K562 (cell line): ENCODE measurements around the gene APOA1. TPM values are rescaled to one million over a fixed set of nuclear protein-coding genes. Genes with fewer than 3 reads are reported as not detected.

Experiments
- ATAC-seq: fragments of 200-7000 bp; cut with Tn5 transposase; 3 replicates; pipeline ENCODE4 v1.9.1; 2020; ENCODE audit warnings: moderate library complexity
- BruUV-seq: library from RNA; stranded (reverse); fragments of 400-500 nt; replicated peaks from 2 replicates; lab custom pipeline; 2021; lab: Mats Ljungman, UMichigan
- CTCF ChIA-PET: fragments of 300-600 bp; formaldehyde crosslinking; extraction: SDS; loops from one replicate; lab custom pipeline; 2021; ENCODE audit warnings: low intra/inter-chr PET ratio; lab: Yijun Ruan, JAX
- POLR2A ChIA-PET: fragments of 300-600, 350-650 bp; sonication (Branson Sonifier 250); formaldehyde crosslinking; extraction: SDS; loops from one replicate; lab custom pipeline; 2021; ENCODE audit warnings: antibody characterized with exemption, inconsistent platforms; lab: Yijun Ruan, JAX
- DNase-seq, 4 experiments: peaks; one replicate each; pipeline versions ENCODE4 v3.0.0 to v3.0.0-alpha.2; 2011 to 2018; ENCODE audit warnings: low spot score in 3 of 4, mixed read lengths in 3 of 4; ENCODE audit errors: extremely low read depth in 1 of 4
- FAIRE-seq: peaks from 2 replicates; lab custom pipeline; 2011; peaks lifted over from hg19 to GRCh38; lab: Jason Lieb, UNC
- H2AFZ ChIP-seq: 2 replicates; pipeline ENCODE4 v1.6.0; 2011; ENCODE audit warnings: low read depth, low read length, control low read depth, inconsistent platforms
- H3K27ac ChIP-seq: fragments of 200-600 bp; 3 replicates; pipeline ENCODE4 v1.8.0; 2011; ENCODE audit warnings: low read depth, mild to moderate bottlenecking, control low read depth, inconsistent platforms, low read length, moderate library complexity, mixed read lengths; ENCODE audit errors: extremely low read depth
- H3K27me3 ChIP-seq, 2 experiments: fragments of 300-600 bp in 1 of 2; 2 replicates in 1 of 2; 3 replicates in 1 of 2; pipeline versions ENCODE4 v1.6.0 to v1.8.0; 2011; ENCODE audit warnings: inconsistent platforms in 2 of 2, low read length in 2 of 2, mild to moderate bottlenecking in 1 of 2, mixed read lengths in 1 of 2, moderate library complexity in 1 of 2; ENCODE audit not compliant: control insufficient read depth in 2 of 2, insufficient read depth in 2 of 2
- H3K36me3 ChIP-seq: fragments of 300-600 bp; 3 replicates; pipeline ENCODE4 v1.8.0; 2011; ENCODE audit warnings: mild to moderate bottlenecking, low read length, inconsistent platforms; ENCODE audit not compliant: control insufficient read depth, insufficient read depth
- H3K4me1 ChIP-seq, 2 experiments: fragments of 200-600 bp in 1 of 2; replicated peaks in 1 of 2; 2 replicates in 1 of 2; 3 replicates in 1 of 2; pipeline versions ENCODE4 v1.5.1 to v1.8.0; 2011; ENCODE audit warnings: inconsistent platforms in 2 of 2, low read length in 2 of 2, mild to moderate bottlenecking in 1 of 2, mixed read lengths in 1 of 2, moderate library complexity in 1 of 2; ENCODE audit not compliant: control insufficient read depth in 2 of 2, insufficient read depth in 2 of 2
- H3K4me2 ChIP-seq: 2 replicates; pipeline ENCODE4 v1.6.1; 2011; ENCODE audit warnings: low read length, control low read depth, inconsistent platforms, mixed read lengths; ENCODE audit not compliant: insufficient read depth
- H3K4me3 ChIP-seq: fragments of 200-600 bp; sonication (generic), shearing (Covaris generic); 2 replicates; pipeline ENCODE4 v1.5.1; 2016; ENCODE audit warnings: control low read depth, inconsistent platforms
- H3K79me2 ChIP-seq: fragments of 200-600 bp; 3 replicates; pipeline ENCODE4 v1.8.0; 2011; ENCODE audit warnings: low read length, inconsistent platforms; ENCODE audit not compliant: control insufficient read depth, insufficient read depth
- H3K9ac ChIP-seq, 2 experiments: 2 replicates each; pipeline versions ENCODE4 v1.6.0 to v1.6.1; 2011; ENCODE audit warnings: low read depth in 2 of 2, low read length in 2 of 2, control low read depth in 1 of 2, inconsistent platforms in 1 of 2, mild to moderate bottlenecking in 1 of 2, mixed read lengths in 1 of 2; ENCODE audit not compliant: insufficient read depth in 1 of 2
- H3K9me1 ChIP-seq: one replicate; pipeline ENCODE4 v1.6.0; 2011; ENCODE audit warnings: inconsistent platforms, mild to moderate bottlenecking, low read length, moderate library complexity; ENCODE audit not compliant: control insufficient read depth, insufficient read depth
- H3K9me3 ChIP-seq: replicated peaks from 2 replicates; pipeline ENCODE4 v1.5.1; 2011; ENCODE audit warnings: low read depth, low read length, inconsistent platforms; ENCODE audit not compliant: control insufficient read depth, insufficient read depth
- H4K20me1 ChIP-seq: replicated peaks from 2 replicates; pipeline ENCODE4 v1.6.1; 2011; ENCODE audit warnings: low read length, inconsistent platforms, mixed read lengths; ENCODE audit not compliant: control insufficient read depth, insufficient read depth
- SIN3A ChIP-seq, 2 experiments: fragments of 150-350 bp in 1 of 2; IDR thresholded peaks; 2 replicates each; pipeline ENCODE4 v1.6.1; 2011 to 2016; ENCODE audit warnings: borderline replicate concordance in 2 of 2, low read depth in 2 of 2, low read length in 2 of 2, mild to moderate bottlenecking in 2 of 2, moderate library complexity in 2 of 2; ENCODE audit not compliant: control insufficient read depth in 1 of 2
- ZBTB26 ChIP-seq: fragments of 450-650 bp; formaldehyde crosslinking; IDR thresholded peaks from 2 replicates; pipeline ENCODE4 v1.4.0; 2022; ENCODE audit warnings: missing genetic modification characterization
- WGBS: fragments of 100-300 bp; shearing (Covaris generic); methylation state at CpG from one replicate; pipeline ENCODE4 v1.1.6; 2016; ENCODE audit warnings: low coverage, mixed read lengths; ENCODE audit not compliant: insufficient coverage; ENCODE audit errors: missing lambda C conversion rate; 5-methylcytosine and 5-hydroxymethylcytosine counted together
- in situ Hi-C: fragments of 300-500 bp; cut with MboI; formaldehyde crosslinking; loops from 4 replicates; pipeline ENCODE4 v1.15.0; 2018; ENCODE audit warnings: inconsistent platforms, mixed read lengths
- intact Hi-C: fragments of 100-400 bp; cut with micrococcal nuclease; formaldehyde crosslinking; loops from 2 replicates; pipeline ENCODE4 v1.14.2; 2022
- polyA plus RNA-seq, 8 experiments: library from polyadenylated mRNA; depleted of rRNA in 4 of 8; stranded (reverse) in 5 of 8; unstranded in 3 of 8; fragments of >200 nt; fragmentation: Nextera tagmentation in 2 of 8; fragmentation: Illumina TruSeq in 1 of 8; extraction: Ambion mirVana in 2 of 8; extraction: Trizol in 1 of 8; gene quantifications; 2 replicates each; pipeline versions ENCODE4 v1.2.1 to v1.2.3, GENCODE V29; 2011 to 2014; ENCODE audit warnings: inconsistent platforms in 1 of 8, missing spikeins in 1 of 8
- total RNA-seq, 7 experiments: library from RNA; depleted of rRNA in 6 of 7; stranded (reverse); fragments of >200 nt in 6 of 7; fragmentation: Illumina TruSeq in 2 of 7; extraction: Trizol in 2 of 7; gene quantifications; 2 replicates each; pipeline versions ENCODE4 v1.2.1 to v1.2.3, GENCODE V29; 2011 to 2021; ENCODE audit warnings: low replicate concordance in 1 of 7

The APOA1 gene
- total and polyA plus RNA-seq, 9 of the 15 experiments (the other 6 are each of a cell fraction or from before 2014, with no cell fraction given) = 1.8 TPM; not detected in 8

- Histone ChIP-seq H3K4me2 (no peak within 1 kb of the TSS), H3K4me1 (peaks cover 8 to 24% of the 10 kb centered on the region in 2 experiments; a peak in 4 of 5 replicates), H3K27me3 (peaks cover 0 to 10% of the 10 kb centered on the region in 2 experiments; a peak in 1 of 5 replicates), H3K9me3 (no peaks in the 10 kb centered on the region), H3K27ac (no peak within 1 kb of the TSS), H3K4me3 (no peak within 1 kb of the TSS), H3K9ac (peak within 1 kb of the TSS in 1 of 2 experiments; percentile 74; a peak in 1 of 4 replicates), H4K20me1 (no peaks in the 10 kb centered on the region), H2AFZ (0 out of 2 replicates have a peak within 1 kb of the TSS, but pooled peaks have one; percentile 2), H3K79me2 (no peaks in the 10 kb centered on the region), H3K9me1 (no peaks in the 10 kb centered on the region), H3K36me3 (no peaks in the 10 kb centered on the region)
- intact Hi-C loops = no loop called here
- in situ Hi-C loops = no loop called here
- no peak for FAIRE-seq
- CTCF ChIA-PET = no interaction called here
- 24% methylated on average over 9 of the region's 16 CpGs for WGBS
- BruUV-seq = no TSS peak
- TF ChIP-seq SIN3A (IDR thresholded peaks at IDR 0.05; ENCODE audit: borderline replicate concordance in 2 of 2, control insufficient read depth in 1 of 2, low read depth in 2 of 2, low read length in 2 of 2) (no peak), ZBTB26 (CRISPR knock-in tag) (no peak)
- DNase-seq = no peak
- POLR2A ChIA-PET = interaction anchor here (0.7 kb wide), 1 partner anchor 40 kb away, joined by 3 read pairs; no protein-coding TSS in a partner anchor
- no peak for ATAC-seq
Measured at GRCh38 chr11:116823031-116823843, 14.2 kb downstream of the APOA1 start, which contains the start of gene APOA4. Gene APOA4, minus strand, starts transcription at chr11:116823304. Its CDS starts 113 bp downstream, at chr11:116823191.
